Glomerular visceral epithelial cell (primary cell): ENCODE data around the gene MVB12B.

Source experiments
- DNase-seq: peaks from one replicate; pipeline ENCODE4 v3.0.0-alpha.2; 2016; ENCODE audit errors: extremely low spot score

Gene MVB12B

DNA sequence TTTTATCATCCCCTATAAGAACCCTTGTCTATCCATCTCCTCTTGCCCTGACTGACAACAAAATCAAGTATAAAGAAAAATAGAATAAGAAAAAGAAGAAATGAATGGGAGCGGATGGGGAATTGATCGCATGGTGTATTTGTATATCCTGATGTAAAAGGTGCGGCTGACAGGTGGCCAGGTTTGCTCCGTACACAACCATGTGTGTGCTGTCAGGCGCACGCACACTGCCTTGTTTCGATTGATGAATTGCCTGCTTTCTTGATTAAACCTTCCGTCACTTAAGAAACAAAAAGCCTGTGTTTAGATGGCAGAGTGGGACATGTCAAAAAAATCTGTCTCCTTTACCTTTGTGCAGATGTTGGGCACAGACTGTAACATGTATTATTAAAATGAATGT lies 102.6 kb downstream of the MVB12B start:
- no peak for DNase-seq

DNA sequence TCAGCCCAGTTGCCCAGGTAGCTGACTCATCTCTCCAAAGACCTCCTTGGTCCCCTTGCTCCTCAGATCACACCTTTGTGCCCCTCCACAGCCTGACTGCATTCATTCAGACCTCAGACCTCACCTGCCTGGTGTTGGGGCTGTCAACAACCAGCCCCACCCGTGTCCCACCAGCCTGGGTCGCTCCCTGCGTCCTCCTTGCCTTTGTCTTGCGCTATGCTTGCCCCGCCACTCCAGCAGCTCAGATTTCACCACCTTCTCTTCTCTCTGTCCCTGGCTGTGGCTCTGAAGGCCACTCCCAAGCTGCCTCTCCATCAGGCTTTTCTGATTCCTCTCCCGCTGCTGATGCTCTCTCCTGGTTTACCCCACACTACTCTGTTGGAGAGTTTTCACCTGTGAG lies 103.5 kb downstream of the MVB12B start:
- DNase-seq = no peak

DNA sequence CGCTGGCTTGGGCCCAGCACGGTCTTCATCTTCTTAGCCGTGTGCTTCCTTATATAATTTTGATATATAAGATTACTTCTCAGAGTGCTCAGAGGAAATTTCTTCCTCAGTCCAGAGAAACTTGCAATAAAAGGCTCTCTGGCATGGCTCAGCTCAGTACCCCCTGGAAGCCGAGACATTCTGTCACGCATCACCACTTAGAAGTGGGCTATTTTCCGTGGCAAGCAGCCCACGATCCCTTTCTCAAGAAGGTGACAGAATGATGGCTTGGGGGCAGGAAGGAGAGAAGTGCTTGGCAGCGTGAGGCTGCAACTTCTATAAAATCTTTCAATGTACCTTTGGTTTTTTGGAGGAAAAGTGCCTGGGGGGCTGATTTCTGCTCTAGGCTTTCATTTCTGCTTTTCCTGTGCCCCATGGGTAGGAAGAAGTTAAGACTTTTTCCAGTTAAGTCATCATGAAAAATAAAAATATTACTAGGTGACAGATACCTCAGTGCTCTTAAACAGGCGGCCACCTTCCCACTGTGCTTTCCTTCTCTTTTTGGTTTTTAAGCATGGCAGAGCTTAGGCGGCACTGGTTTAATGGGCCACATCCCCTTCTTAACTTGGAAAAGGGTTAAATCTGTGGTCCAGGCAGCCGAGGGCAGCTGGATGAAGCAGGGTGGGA lies 104.6 kb downstream of the MVB12B start:
- DNase-seq = no peak

DNA sequence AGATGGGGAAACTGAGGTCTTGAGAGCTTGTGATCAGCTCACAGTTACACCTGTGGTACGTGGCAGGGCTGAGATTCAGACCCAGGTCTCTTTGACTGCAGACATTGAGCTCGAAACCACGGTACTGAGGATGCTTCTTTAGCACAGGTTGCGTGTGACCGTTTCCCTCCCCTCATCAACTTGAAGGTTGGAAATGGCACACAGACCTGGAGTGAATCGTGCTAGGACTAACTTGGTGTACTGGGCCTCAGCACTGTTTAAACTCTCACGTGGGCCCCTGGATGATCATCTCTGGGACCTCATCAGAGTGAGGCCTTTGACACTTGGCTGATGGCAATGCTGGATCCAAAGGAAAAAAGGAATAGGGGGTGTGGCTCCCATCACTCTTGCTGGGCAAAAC lies 106.0 kb downstream of the MVB12B start:
- no peak for DNase-seq

DNA sequence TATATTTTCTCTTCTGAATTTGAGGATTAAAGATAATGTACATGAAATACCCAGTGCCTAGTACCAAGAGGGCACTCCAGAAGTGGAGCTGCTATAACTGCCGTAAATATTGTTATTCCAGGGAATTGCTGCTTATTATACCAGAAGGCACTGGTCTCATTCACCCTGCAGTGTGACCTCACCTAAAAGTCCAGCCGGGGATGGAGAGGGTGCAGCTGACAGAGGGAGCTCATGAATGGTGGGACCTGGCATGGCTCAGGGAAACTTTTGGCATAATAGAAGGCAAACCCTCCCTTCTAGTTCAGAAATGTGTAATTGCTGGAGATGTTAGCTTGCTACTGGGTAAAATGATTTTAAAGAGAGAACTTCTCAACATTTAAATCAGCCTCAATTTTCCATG lies 108.5 kb downstream of the MVB12B start:
- no peak for DNase-seq

DNA sequence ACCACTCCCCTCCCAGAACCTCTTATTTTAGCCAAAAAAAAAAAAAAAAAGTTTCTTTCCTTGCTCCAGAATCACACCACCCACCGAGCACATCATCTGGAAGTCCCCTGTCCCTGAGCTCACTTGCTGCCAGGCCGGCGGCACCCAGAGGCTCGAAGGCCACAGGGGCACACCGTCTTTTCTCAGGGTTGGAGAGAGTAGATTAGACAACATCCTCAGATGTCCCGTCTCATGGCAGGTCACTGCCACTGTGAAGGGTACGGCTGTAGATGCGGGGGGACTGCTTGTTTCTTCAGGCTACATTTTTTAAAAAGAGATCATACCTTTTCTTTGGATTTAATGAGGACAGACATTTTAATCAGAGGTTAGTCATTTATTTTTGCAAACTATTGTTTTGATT lies 109.0 kb downstream of the MVB12B start:
- DNase-seq = no peak

DNA sequence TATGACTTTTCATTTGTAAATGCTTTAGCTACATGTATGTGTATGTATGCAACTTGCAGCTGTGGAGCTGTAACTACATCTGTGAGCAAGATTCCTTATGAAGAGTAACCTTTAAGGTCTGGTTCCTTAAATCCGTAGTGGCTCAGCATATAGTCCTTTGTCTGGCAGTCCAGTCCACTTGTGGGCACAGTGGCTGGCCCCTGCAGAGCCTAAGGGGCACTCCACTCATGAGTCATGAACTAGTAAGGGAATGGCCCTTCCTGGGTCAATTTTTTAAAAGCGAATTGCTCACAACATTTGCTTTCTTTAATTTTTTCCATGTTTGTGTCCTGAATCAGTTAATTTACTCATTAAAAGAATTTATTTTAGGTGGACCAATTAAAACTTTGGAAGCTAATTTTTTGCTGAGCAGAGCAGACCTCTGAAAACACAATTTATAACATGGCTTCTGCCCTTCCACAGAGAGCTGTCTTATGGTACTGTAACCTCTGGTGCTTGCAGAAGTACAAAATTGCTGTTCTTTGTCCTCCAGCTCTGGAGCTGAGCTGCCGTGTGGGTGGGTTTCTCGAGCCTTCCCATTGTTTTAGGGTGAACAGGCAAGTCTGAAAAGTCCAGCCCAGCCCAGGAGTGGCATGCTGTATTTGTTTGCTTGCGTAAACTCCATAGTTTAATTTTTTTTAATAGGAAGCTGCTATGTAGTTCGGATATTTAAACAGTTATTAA lies 110.1 kb downstream of the MVB12B start:
- DNase-seq = peak; percentile 19

DNA sequence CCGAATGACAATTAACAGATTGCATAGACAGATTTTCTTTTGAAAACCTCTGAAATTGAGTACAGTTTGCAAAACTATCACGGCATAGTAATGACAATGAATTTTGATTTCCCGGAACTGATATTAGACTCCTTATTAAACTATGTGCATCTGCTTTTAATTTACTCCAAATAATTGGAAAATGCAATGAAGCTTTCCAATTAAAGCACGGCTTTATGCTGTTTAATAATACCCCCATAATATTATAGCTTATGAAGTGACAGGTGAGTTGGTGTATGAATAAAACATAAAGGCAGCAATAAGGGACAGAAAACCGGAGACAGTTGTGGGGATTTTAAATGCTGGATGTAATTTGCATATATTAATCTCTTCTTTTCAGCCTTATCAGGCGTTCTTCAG lies 110.6 kb downstream of the MVB12B start:
- DNase-seq = no peak

DNA sequence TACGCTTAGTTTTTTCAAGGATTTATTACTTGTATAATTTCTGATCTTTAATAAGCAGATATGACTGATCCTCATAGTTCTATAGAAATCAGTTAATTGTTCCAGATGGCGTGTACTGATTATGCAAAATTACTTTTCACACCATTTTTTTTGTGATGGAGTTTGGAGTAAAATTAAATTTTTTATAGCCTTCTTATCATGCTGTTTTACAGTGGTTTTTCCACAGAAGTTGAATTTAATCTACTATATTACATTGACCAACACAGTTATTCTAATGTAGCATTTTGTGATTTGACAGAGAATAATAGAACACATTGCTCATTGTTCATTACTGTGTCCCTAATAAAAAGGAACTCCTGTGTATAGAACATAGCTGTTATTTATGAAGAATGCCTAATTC lies 111.1 kb downstream of the MVB12B start:
- no peak for DNase-seq

DNA sequence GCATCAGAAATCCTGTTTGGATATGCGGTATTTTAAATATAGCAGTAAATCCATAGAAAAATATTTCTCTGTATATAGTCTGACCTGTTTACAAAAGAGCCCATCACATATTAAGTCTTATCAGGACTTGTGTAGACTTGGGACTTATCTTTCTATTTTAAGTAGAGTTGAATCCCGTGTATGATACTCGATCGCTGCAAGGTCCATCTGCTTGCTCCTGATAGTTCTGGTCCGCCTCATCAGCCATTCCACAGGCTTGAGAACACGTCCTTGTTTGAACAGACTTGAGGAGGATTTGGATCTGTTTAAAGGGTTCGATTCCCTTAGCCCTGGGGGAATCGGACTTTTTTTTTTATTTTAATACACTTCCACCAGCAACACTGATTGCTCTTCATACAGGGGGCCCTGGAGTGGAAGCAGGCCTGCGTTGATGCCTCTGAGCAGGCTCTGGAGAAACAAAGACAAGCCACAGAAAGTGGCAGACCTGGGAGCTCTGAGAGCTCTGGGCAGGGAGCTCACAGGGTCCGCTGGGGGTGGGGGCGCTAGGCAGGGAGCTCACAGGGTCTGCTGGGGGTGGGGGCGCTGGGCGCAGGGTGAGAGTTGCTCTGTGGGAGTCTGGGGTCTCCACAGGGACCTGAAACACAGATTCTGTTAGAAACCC lies 112.2 kb downstream of the MVB12B start:
- DNase-seq = no peak

DNA sequence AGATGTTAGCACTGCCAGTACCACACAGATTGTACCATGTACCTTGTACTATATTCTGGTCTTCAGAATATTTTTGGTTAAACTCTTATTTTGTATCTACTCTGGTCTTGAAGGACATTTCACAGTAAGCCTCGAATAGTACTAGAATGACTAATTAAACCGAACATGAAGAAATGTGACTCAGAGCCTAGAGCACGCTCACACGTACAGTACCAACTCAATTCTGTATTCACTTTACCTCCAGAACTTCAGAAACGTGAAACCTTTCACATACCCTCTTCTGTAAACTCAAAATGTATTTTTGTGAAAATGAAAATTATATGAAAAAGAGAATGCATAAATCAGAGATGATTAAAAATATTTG lies 112.8 kb downstream of the MVB12B start:
- peak; percentile 25 for DNase-seq

DNA sequence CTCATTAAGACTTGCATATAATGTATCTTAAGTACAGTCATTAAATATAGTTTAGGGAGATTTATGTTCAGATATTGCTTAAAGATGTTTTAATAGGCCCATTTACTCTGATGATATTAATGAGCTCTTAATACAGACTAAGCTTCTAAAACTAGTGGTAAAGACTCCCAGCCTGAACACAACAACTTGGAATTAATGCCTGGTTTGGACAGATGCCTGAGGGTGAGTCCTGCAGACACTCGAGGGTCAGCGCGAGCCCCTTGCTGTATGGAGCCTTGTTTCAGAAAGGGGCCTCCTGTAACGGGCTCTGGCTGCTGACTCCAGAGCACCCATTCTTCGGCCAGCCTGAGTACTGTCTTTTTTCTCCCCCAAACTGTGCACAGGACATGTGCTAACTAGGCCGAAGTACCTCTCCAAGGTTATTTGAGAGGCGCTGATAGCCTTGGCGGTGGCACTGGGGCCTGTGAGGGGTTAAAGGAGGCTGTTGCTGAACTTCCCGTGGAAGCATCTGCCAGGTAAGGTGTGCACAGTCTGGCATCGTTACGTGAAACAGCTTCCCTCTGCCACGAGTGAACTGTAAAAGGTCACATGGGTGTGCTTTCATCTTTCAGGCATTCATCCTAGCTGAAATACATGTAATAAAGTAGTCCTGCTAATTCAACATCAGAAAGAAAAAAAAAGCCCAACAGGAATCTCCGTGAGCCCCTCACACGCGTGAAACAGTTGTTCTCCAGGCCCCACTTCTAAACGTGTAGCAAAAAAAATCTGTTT lies 113.4 kb downstream of the MVB12B start:
- no peak for DNase-seq

DNA sequence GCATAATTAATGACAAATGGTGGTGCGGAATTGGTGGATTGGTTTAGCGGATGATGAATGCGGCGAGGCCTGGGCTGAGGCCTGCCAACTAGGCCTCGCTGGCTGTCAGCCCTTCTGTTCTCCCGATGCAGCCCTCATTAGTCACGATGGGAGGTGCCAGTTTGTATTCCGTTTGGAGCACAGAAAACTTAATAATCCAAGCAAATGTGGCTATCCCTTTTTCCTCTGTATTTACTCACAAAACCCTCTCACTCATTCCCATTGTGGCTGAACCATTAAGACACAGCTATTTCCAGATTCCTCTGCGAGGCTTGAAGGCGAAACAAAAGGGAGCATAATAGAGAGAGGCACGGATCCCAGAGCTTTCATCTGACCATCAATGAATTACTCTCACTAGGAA lies 114.3 kb downstream of the MVB12B start:
- DNase-seq = no peak

DNA sequence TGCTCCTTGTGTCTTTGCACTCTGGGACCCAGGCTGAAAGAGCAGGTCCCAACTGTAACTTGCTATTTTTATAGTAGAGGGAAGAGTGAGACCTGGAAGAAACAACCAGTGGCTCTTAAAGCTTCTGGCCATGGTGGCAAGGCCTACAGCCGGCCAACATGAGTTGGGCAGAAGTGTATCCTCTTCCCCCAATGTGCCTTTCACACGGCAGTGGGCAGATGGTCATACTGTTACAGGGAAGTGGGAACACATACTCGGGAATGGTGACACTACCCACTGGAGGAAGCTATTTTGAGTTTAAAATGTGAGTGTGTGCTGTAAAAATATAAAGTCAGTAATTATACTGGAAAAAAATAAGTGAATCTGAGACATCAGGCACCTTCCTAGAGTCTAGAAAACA lies 116.0 kb downstream of the MVB12B start:
- no peak for DNase-seq

DNA sequence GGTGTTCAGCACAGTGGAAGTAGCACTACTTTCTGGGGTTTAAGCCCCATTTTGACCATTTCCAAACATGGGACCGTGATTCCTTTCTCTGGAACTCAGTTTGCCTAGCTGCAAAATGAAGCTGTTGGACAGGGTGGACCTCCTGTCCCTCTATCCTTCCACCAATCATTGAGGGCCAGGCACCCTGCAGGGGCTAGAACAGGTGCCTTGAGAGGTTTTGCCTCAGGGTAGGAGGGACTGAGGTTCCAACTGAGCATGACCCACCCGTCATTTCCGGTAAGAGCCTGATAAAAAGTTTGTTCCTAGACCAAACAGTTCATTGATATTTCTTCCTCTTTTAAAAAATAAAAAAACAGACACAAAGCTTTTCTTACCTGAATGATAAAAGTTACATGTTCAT lies 116.5 kb downstream of the MVB12B start:
- DNase-seq = no peak

DNA sequence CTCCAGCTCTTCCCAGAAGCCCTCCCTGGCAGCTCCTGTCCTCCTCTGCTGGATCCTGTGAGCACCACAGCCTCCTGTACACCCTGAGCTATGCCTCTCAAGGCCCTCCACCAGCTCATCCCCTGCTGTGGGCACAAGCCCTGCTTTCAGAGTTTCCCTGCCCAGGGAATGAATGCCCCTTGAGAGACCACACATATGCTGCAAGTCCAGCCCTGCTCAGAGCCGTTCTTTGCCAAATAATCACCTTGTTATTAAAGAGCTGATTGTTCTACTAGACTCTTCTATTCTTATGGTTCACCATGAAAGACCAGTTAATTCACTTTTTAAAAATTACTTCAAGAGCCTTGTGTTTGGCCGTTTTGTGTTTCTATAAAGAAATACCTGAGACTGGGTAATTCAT lies 121.5 kb downstream of the MVB12B start:
- DNase-seq = no peak

DNA sequence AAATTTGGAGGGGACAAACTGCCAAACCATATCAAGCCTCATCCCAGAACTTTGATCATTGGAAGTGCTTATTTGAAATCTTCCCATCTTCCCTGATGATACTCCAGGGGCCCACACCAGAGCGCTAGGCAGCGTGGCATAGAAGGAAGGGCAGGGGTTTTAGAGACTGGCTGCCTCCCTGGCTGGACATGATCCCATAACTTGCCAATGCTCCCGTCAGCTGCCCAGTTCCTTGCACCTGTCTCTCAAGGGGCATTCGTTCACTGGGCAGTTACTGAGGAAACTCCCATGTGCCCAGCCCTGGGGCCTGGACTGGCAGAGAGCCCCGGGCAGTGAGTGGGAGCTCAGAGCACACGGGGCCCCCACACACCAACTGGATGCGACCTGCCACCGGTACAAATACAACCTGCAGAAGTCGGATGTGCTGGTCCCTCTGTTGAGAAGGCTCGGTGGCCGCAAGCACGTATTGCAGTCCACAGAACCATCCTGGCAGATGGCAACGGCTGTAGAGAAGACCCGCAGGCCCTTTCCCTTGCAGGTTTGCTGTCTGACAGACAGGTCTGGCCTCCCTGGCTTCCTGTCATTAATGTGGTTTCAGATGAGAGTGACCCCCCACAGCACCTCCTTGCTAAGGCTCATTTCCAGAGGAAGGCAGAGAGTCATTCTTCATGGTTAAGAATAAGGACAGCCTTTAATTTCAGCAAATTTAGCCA lies 122.4 kb downstream of the MVB12B start:
- DNase-seq = no peak

DNA sequence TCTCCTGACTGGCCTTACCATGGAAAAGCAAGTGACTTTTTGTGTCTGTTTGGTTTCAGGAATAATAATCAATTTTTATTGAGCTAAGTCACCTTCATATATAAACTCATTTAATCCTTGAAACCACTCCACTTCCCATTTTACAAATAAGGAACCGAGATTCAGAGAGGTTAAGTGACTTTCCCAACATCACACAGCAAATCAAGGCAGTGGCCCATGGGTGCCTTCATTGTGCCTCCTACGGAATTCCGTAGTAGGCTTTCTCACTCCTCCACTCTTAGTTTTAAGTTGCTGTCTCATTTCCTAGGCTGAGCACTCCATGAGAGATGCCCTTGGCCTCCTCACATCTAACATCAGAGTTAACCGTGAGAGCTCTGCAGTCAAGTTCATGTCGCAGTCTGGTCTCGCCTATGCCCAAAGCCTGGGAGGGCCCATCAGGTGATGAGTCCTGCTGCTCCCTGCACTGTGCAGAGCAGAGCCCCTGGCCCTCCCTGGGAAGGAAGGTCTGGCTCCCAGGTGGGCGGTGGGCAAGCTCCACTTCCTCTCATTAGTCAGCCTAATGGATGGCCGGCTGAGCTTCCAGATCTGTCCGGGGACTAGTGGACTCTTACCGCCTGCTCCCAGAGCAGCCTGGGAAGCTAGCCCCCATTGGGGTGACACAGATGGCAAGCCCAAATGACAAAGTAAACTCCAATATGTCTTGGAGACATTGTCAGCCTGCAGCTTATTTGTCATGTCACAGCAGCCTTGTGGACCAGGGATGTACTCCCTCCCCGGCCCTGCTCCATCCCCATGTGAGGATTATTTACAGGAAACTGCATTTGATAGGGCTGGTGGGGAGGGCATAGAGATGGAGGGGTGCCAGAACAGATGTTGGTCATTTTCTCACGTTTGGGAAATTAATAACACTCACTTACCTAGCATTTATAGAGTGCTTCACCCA lies 123.4 kb downstream of the MVB12B start:
- no peak for DNase-seq

DNA sequence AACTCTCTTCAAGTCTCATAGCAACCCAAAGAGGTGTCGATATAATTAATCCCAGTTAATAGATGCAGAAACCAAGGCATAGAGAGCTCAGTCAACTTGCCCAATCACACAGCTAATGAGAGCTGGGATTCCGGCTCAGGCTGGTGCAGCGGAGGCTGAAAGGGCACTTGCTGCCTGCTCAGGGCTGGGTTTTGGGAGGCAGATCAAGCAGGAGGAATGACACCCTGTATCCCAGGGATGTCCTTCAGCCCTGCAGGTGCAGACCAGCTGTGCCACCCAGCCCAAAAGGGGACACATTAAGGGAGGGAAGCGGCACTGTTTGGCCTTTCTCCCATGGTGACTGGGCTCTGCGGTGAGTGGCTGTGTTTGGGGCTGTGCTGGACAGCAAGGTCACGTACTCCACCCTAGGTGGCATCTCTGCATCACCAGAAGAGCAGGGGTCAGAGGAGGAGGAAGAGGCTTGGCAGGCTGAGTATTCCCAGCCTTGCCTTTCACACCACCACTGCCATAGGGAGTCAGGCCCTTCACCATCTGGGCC lies 124.1 kb downstream of the MVB12B start:
- DNase-seq = no peak

DNA sequence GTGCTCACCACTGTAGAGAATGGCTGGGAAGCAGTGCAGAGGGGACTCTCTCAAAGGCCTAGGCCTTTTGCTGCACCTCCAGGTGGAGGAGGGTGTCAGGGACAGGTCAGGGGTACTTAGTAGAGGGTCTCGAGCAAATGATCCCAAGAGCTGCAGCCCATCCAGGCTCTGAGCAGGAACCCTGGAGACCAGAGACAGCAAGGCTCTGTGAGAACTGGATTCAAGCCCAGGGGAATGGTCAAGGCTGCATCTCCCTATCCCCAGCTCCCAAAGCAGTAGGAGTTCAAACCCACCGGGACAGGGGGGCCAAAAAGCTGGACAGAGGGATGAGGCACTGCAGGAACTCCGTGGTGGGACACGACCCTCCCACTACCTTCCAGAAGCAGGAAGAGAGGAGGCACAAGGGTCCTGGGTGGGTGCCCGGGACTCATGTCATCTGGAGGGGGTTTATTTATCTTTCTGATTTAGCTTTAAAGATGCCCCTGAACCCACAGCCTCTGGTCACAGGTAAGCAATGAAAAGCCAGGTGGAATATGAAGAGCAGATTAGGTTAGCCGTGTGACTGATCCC lies 124.8 kb downstream of the MVB12B start:
- DNase-seq = no peak
